GM19043 (cell line): Measurements from ENCODE around the gene SEC23IP.
"Not testable (repeated sequence)": the region's sequence is repeated elsewhere in the genome, so short reads cannot be mapped to it uniquely, and the experiment has no call there.

ENCODE experiments used
- ATAC-seq: cut with Tn5 transposase; IDR thresholded peaks from one replicate; pipeline ENCODE4 v1.9.1; 2021; ENCODE audit warnings: low read depth; ENCODE audit not compliant: unreplicated experiment

SEC23IP gene

GRCh38 chr10:119892188-119893065 lies at the start of gene SEC23IP:
Gene SEC23IP, plus strand, starts transcription at chr10:119892730. Its CDS starts 53 bp downstream, at chr10:119892783.
- peak; percentile 100 for ATAC-seq

- ATAC-seq = no peak
Measured at GRCh38 chr10:119845656-119846055, 46.9 kb upstream of the SEC23IP start.

GRCh38 chr10:119849031-119849789 lies 43.3 kb upstream of the SEC23IP start:
- no peak for ATAC-seq

GRCh38 chr10:119849944-119850343 lies 42.6 kb upstream of the SEC23IP start:
- ATAC-seq = no peak

- no peak for ATAC-seq
Measured at GRCh38 chr10:119852277-119852676, 40.3 kb upstream of the SEC23IP start.

GRCh38 chr10:119852822-119853221 lies 39.7 kb upstream of the SEC23IP start:
- no peak for ATAC-seq

- ATAC-seq = no peak
Measured at GRCh38 chr10:119853574-119853973, 39.0 kb upstream of the SEC23IP start.

GRCh38 chr10:119858063-119858462 lies 34.5 kb upstream of the SEC23IP start:
- ATAC-seq = no peak

GRCh38 chr10:119859420-119860258 lies 32.9 kb upstream of the SEC23IP start:
- ATAC-seq = no peak

- ATAC-seq = no peak
Measured at GRCh38 chr10:119860866-119861607, 31.5 kb upstream of the SEC23IP start.

- ATAC-seq = no peak
Measured at GRCh38 chr10:119862524-119862923, 30.0 kb upstream of the SEC23IP start.

- ATAC-seq = no peak
Measured at GRCh38 chr10:119863951-119864565, 28.5 kb upstream of the SEC23IP start.

GRCh38 chr10:119865699-119866240 lies 26.8 kb upstream of the SEC23IP start:
- no peak for ATAC-seq

GRCh38 chr10:119867317-119867716 lies 25.2 kb upstream of the SEC23IP start:
- no peak for ATAC-seq

GRCh38 chr10:119869398-119869797 lies 23.1 kb upstream of the SEC23IP start:
- not testable (repeated sequence) for ATAC-seq

- ATAC-seq = peak; percentile 31
Measured at GRCh38 chr10:119871881-119872609, 20.5 kb upstream of the SEC23IP start.

GRCh38 chr10:119872610-119872859 lies 20.0 kb upstream of the SEC23IP start, which contains the start of gene MCMBP:
Gene MCMBP, minus strand, starts transcription at chr10:119872843. Its CDS starts 259 bp downstream, at chr10:119872584.
- no peak for ATAC-seq

GRCh38 chr10:119872860-119873681 lies 19.5 kb upstream of the SEC23IP start:
- ATAC-seq = peak; percentile 93
